ENCODE data around the gene STYXL1. TPM values are rescaled to one million over a fixed set of nuclear protein-coding genes. Genes with fewer than 3 reads are reported as not detected.

The STYXL1 gene
- total RNA-seq, 1 donor from 2014 or later: 28.5 TPM

DNA sequence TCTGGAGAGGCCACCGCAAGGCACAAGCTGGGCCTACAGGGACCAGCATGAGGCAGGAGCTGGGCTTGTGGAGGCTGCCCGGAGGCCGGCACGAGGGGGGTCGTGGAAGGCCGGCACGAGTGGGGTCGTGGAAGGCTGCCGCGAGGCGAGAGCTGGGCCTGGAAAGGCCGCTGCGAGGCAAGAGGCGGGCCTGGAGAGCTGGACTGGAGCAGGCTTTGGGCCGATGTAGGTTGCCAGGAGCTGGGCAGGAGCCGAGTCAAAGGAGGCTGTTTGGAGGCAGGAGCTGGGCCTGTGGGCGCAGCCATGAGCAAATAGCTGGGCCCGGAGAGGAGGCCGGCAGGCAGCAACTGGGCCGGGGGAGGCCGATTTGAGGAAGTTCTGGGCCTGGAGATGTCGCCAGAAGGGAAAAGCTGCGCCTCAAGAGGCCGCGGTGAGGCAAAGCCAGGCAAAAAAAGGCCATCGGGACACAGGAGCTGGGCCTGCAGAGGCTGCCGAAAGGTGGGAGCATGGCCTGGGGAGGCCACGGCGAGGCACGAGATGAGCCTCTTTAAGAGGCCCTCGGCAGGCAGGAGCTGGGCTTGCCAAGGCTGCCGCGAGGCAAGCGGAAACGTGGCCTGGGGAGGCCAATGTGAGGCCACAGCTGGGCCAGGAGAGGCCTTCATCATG lies 26.6 kb upstream of the STYXL1 start:
- H3K27ac Mint-ChIP-seq (ENCODE audit: unreplicated experiment): no peak overlapping the region
- H3K36me3 Mint-ChIP-seq (ENCODE audit: low read depth): no peaks in the 10 kb centered on the region

GRCh38 chr7:76073335-76073990 lies 25.7 kb upstream of the STYXL1 start:
- Mint-ChIP-seq H3K36me3 (ENCODE audit: low read depth) (no peaks in the 10 kb centered on the region), H3K27ac (ENCODE audit: unreplicated experiment) (no peak overlapping the region), H3K27me3 (ENCODE audit: low read depth) (no peaks in the 10 kb centered on the region), H3K9me3 (ENCODE audit: low read depth) (peaks cover 6% of the 10 kb centered on the region), H3K4me1 (ENCODE audit: low read depth) (peaks cover 10% of the 10 kb centered on the region), H3K4me3 (ENCODE audit: unreplicated experiment) (no peak overlapping the region)
- peak; percentile 12 for TF ChIP-seq CTCF (IDR thresholded peaks at IDR 0.05)
- DNase-seq (ENCODE audit: low spot score): no peak

More for the DNA sequence above, 26.6 kb upstream of the STYXL1 start:
- H3K4me3 Mint-ChIP-seq (ENCODE audit: unreplicated experiment): no peak overlapping the region
- DNase-seq (ENCODE audit: low spot score): no peak
- H3K9me3 Mint-ChIP-seq (ENCODE audit: low read depth): peaks cover 6% of the 10 kb centered on the region
- no peak for TF ChIP-seq CTCF (IDR thresholded peaks at IDR 0.05)
- H3K27me3 Mint-ChIP-seq (ENCODE audit: low read depth): no peaks in the 10 kb centered on the region
- peaks cover under 1% of the 10 kb centered on the region for H3K4me1 Mint-ChIP-seq (ENCODE audit: low read depth)

DNA sequence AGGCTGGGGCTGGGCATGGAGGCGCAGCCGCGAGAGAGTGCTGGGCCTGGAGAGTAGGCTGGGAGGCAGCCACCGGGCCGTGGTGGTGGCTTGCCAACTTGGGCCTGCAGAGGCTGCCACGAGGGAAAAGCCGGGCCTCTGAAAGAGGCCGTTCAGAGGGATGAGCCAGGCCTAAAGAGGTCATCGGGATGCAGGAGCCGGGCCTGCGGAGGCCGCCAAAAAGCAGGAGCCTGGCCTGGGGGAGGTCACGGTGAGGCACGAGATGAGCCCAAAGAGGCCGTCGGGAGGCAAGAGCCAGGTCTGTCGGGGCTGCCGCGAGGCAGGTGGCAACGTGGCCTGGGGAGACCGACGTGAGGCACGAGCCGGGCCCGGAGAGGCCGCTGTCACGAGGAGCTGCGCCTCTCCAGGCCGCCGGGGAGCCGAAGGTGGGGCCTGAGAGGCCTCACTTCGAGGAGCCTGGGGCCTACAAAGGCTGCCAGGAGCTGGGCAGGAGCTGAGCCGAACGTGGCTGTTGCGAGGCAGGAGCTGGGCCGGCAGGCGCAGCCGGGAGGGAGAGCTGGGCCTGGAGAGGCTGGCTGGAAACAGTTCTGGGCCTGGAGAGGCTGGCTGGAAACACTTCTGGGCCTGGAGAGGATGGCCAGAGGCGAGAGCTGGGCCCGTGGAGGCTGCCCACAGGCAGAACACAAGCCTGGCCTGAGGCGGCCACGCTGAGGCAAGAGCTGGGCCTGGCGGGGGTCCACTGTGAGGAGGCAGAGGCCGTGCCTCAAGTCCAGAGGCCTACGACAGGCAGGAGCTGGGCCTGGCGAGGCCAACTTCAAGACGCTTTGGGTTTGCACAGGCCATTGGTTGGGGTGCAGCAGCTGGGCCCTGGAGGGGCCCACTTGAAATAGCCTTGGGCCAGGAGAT lies 24.7 kb upstream of the STYXL1 start:
- Mint-ChIP-seq H3K36me3 (ENCODE audit: low read depth) (no peaks in the 10 kb centered on the region), H3K27ac (ENCODE audit: unreplicated experiment) (no peak overlapping the region)
- no peak for DNase-seq (ENCODE audit: low spot score)

DNA sequence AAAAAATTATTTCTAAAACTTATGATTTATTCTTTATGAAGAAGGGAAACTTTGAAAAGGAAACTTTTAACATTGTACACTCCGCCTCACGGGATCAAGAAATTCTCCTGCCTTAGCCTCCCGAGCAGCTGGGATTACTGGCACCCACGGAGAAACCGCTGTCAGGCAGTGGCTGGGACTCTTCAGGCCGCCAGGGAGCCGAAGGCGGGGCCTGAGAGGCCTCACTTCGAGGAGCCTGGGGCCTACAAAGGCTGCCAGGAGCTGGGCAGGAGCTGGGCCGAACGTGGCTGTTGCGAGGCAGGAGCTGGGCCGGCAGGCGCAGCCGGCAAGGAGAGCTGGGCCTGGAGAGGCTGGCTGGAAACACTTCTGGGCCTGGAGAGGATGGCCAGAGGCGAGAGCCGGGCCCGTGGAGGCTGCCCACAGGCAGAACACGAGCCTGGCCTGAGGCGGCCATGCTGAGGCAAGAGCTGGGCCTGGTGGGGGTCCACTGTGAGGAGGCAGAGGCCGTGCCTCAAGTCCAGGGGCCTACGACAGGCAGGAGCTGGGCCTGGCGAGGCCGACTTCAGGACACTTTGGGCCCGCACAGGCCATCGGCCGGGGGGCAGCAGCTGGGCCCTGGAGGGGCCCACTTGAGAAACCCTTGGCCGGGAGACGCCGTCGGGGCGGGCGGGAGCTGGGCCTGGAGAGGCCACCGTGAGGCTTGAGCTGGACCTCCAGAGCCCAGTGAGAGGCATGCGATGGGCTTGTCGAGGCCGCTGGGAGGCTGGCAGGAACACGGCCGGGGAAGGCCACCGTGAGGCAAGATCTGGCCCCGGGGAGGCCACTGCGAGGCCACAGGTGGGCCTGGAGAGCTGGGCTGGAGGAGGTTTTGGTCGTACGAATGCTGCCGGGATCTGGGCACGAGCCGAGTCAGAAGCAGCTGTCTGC lies 23.8 kb upstream of the STYXL1 start:
- DNase-seq (ENCODE audit: low spot score): no peak
- Mint-ChIP-seq H3K36me3 (ENCODE audit: low read depth) (peaks cover 4% of the 10 kb centered on the region), H3K4me3 (ENCODE audit: unreplicated experiment) (no peak overlapping the region)

More for the DNA sequence above, 24.7 kb upstream of the STYXL1 start:
- Mint-ChIP-seq H3K27me3 (ENCODE audit: low read depth) (no peaks in the 10 kb centered on the region), H3K9me3 (ENCODE audit: low read depth) (peaks cover 6% of the 10 kb centered on the region), H3K4me3 (ENCODE audit: unreplicated experiment) (no peak overlapping the region), H3K4me1 (ENCODE audit: low read depth) (peaks cover 13% of the 10 kb centered on the region)
- no peak for TF ChIP-seq CTCF (IDR thresholded peaks at IDR 0.05)

More for the DNA sequence above, 23.8 kb upstream of the STYXL1 start:
- Mint-ChIP-seq H3K27ac (ENCODE audit: unreplicated experiment) (no peak overlapping the region), H3K9me3 (ENCODE audit: low read depth) (peaks cover 6% of the 10 kb centered on the region), H3K4me1 (ENCODE audit: low read depth) (peaks cover 19% of the 10 kb centered on the region), H3K27me3 (ENCODE audit: low read depth) (no peaks in the 10 kb centered on the region)
- TF ChIP-seq CTCF (IDR thresholded peaks at IDR 0.05): no peak
